Measurements from ENCODE around the gene ZNF136. TPM values are rescaled to one million over a fixed set of nuclear protein-coding genes. Genes with fewer than 3 reads are reported as not detected.
A peak's percentile ranks its signal among the peaks of the same experiment; 100 is the strongest.

ZNF136 gene
- total RNA-seq, 1 donor from 2014 or later = 17.8 TPM

DNA sequence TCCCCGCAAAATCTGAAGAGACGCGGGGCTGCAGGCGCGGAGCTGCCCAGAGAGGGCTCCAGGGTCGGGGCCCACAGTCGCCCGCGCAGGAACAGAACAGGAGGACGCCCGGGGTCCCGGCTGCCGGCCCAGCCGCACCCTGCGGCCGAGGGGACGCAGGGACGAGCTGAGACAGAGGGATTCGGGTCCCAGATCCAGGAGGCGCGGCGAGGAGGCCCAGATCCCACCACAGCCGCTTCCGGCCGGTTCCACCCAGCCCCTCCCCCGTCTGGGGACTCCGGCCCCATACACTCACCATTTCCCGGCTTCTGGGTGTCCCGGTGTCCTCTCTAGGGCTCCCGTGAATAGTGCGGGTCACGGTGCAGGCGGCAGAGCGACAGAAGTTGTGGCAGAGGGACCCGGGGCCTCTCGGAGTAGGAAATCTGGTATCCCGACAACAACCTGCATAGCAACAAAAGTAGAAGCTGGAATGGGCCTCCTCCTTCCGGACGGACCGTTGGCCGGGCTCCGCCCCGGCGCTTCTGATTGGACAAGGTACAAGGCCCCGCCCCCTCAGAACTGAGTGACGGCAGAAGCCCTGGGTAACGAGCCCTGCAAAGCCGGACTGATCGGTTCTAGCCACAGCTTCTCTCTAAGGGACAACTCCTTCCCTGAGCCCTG, 22.9 kb upstream of the ZNF136 start, which contains the start of gene ZNF20:
TSS of gene ZNF20 (minus strand) at position 466 of the 660 bp plus-strand sequence. CDS start at position 298, 168 bp downstream.
- TF ChIP-seq EZH2phosphoT487 (IDR thresholded peaks at IDR 0.05) = no peak
- TF ChIP-seq EZH2 (IDR thresholded peaks at IDR 0.05) = peak; percentile 47
- TF ChIP-seq, protein P1, sequence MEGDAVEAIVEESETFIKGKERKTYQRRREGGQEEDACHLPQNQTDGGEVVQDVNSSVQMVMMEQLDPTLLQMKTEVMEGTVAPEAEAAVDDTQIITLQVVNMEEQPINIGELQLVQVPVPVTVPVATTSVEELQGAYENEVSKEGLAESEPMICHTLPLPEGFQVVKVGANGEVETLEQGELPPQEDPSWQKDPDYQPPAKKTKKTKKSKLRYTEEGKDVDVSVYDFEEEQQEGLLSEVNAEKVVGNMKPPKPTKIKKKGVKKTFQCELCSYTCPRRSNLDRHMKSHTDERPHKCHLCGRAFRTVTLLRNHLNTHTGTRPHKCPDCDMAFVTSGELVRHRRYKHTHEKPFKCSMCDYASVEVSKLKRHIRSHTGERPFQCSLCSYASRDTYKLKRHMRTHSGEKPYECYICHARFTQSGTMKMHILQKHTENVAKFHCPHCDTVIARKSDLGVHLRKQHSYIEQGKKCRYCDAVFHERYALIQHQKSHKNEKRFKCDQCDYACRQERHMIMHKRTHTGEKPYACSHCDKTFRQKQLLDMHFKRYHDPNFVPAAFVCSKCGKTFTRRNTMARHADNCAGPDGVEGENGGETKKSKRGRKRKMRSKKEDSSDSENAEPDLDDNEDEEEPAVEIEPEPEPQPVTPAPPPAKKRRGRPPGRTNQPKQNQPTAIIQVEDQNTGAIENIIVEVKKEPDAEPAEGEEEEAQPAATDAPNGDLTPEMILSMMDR (IDR thresholded peaks at IDR 0.05) = no peak
- Histone ChIP-seq H3K4me1 (peaks cover 5% of the 10 kb centered on the region), H4K20me1 (ENCODE audit: low read depth) (no peaks in the 10 kb centered on the region), H3K4me3 (peak within 1 kb of the TSS; percentile 85), H3K36me3 (peaks cover 35% of the 10 kb centered on the region), H3K9me3 (ENCODE audit: low read depth) (peaks cover 14% of the 10 kb centered on the region), H3K79me2 (ENCODE audit: low read depth) (peaks cover 42% of the 10 kb centered on the region), H3K4me2 (peak within 1 kb of the TSS; percentile 80), H3K27me3 (no peaks in the 10 kb centered on the region), H3K9ac (peak within 1 kb of the TSS; percentile 93), H3K27ac (peak within 1 kb of the TSS; percentile 100), H3F3A (ENCODE audit: low read depth) (peaks cover 36% of the 10 kb centered on the region), H2AFZ (replicated peaks) (peak within 1 kb of the TSS; percentile 67)
- H3K27me3 Mint-ChIP-seq (ENCODE audit: insufficient read depth, low read depth) = peaks cover 18% of the 10 kb centered on the region
- DNase-seq (ENCODE audit: low spot score) = peak; percentile 99
- H3K9me3 Mint-ChIP-seq = peaks cover 63% of the 10 kb centered on the region
- peak within 1 kb of the TSS; percentile 94 for H3K4me3 Mint-ChIP-seq
- peaks cover 64% of the 10 kb centered on the region for H3K36me3 Mint-ChIP-seq
- H3K27ac Mint-ChIP-seq = peak within 1 kb of the TSS; percentile 97
- peaks cover 21% of the 10 kb centered on the region for H3K4me1 Mint-ChIP-seq

DNA sequence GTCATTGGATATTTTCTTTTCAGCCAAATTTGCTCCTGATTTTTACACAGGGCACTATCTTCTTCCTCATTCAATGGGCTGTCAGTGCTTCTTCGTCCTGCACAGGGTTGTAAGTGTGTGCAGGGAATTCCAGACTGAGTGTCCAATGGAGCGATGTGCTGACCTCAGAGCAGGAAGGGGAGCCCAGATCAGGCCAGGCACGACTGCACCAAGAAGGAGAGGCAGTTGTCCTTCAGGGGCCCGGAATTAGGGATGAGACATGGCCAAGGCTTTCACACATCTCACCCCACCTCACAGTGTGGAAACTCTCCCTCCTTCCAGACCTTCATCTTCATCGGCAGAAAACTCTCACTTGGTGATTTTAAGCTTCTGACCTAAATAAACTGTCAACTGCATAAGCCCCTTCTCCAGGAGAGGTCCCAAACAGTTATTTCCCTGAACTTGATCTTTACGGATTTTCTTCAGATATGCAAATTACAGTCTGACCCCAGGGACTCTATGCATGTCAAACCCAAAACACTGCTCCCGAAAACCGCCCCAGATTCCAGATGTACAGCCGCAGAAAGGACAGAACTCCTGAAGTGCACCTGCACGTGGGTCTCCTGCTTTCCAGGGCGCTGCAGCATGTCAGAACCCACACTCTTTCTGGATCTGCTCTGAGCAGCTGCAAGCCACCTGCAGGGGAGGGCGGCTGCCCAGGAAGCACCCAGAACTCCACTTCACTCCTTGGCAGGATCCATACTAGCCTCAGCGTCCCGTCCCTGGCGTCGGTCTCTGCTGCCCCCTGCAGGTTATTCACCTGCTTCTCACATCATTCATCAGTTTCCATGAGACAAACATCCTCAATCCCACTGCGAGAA, 22.1 kb upstream of the ZNF136 start:
- TF ChIP-seq EZH2phosphoT487 (IDR thresholded peaks at IDR 0.05) (no peak), EZH2 (IDR thresholded peaks at IDR 0.05) (no peak)
- TF ChIP-seq, protein P1 (IDR thresholded peaks at IDR 0.05) = peak; percentile 92
- Mint-ChIP-seq H3K27ac (peak overlapping the region; percentile 3), H3K9me3 (peaks cover 64% of the 10 kb centered on the region), H3K36me3 (peaks cover 66% of the 10 kb centered on the region), H3K4me1 (peaks cover 21% of the 10 kb centered on the region), H3K27me3 (ENCODE audit: insufficient read depth, low read depth) (peaks cover 18% of the 10 kb centered on the region), H3K4me3 (peak overlapping the region; percentile 94)
- no peak overlapping the region for H3K9ac ChIP-seq
- peak overlapping the region; percentile 65 for H3K4me2 ChIP-seq
- no peaks in the 10 kb centered on the region for H3K27me3 ChIP-seq
- H3K79me2 ChIP-seq (ENCODE audit: low read depth) = peaks cover 38% of the 10 kb centered on the region
- no peaks in the 10 kb centered on the region for H4K20me1 ChIP-seq (ENCODE audit: low read depth)
- H3F3A ChIP-seq (ENCODE audit: low read depth) = peaks cover 36% of the 10 kb centered on the region
- peak; percentile 87 for DNase-seq (ENCODE audit: low spot score)
- H3K27ac ChIP-seq = no peak overlapping the region
- peaks cover 35% of the 10 kb centered on the region for H3K36me3 ChIP-seq
- peaks cover 5% of the 10 kb centered on the region for H3K4me1 ChIP-seq
- peaks cover 7% of the 10 kb centered on the region for H3K9me3 ChIP-seq (ENCODE audit: low read depth)
- H3K4me3 ChIP-seq = peak overlapping the region; percentile 85
- H2AFZ ChIP-seq (replicated peaks) = no peak overlapping the region

DNA sequence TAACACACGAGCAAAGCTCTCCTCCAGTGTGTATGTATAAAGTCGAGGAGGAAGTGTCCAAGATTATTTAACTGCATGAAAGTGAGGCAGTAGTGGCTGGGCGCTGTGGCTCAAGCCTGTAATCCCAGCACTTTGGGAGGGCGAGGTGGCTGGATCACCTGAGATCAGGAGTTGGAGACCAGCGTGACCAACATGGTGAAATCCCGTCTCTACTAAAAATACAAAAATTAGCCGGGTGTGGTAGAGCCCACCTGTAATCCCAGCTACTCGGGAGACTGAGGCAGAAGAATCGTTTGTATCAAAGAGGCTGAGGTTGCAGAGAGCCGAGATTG, 21.5 kb upstream of the ZNF136 start:
- no peak overlapping the region for H3K27ac Mint-ChIP-seq
- H3K9me3 Mint-ChIP-seq = peaks cover 67% of the 10 kb centered on the region
- H3K36me3 Mint-ChIP-seq = peaks cover 69% of the 10 kb centered on the region
- H2AFZ ChIP-seq (replicated peaks) = no peak overlapping the region
- no peak overlapping the region for H3K4me2 ChIP-seq
- H3K9me3 ChIP-seq (ENCODE audit: low read depth) = peaks cover 7% of the 10 kb centered on the region
- peak overlapping the region; percentile 94 for H3K4me3 Mint-ChIP-seq
- peaks cover 20% of the 10 kb centered on the region for H3K27me3 Mint-ChIP-seq (ENCODE audit: insufficient read depth, low read depth)
- peaks cover 21% of the 10 kb centered on the region for H3K4me1 Mint-ChIP-seq
- DNase-seq (ENCODE audit: low spot score) = no peak
- H3K36me3 ChIP-seq = peaks cover 38% of the 10 kb centered on the region
- no peak overlapping the region for H3K27ac ChIP-seq
- peaks cover 36% of the 10 kb centered on the region for H3F3A ChIP-seq (ENCODE audit: low read depth)
- H3K27me3 ChIP-seq = no peaks in the 10 kb centered on the region
- no peak overlapping the region for H3K4me3 ChIP-seq
- TF ChIP-seq EZH2 (IDR thresholded peaks at IDR 0.05) (no peak), EZH2phosphoT487 (IDR thresholded peaks at IDR 0.05) (no peak)
- TF ChIP-seq, protein P1 (IDR thresholded peaks at IDR 0.05) = no peak
- peaks cover 5% of the 10 kb centered on the region for H3K4me1 ChIP-seq
- H3K79me2 ChIP-seq (ENCODE audit: low read depth) = peaks cover 37% of the 10 kb centered on the region
- no peaks in the 10 kb centered on the region for H4K20me1 ChIP-seq (ENCODE audit: low read depth)
- no peak overlapping the region for H3K9ac ChIP-seq
